ENCODE measurements around the gene PPP1R18.

DNA sequence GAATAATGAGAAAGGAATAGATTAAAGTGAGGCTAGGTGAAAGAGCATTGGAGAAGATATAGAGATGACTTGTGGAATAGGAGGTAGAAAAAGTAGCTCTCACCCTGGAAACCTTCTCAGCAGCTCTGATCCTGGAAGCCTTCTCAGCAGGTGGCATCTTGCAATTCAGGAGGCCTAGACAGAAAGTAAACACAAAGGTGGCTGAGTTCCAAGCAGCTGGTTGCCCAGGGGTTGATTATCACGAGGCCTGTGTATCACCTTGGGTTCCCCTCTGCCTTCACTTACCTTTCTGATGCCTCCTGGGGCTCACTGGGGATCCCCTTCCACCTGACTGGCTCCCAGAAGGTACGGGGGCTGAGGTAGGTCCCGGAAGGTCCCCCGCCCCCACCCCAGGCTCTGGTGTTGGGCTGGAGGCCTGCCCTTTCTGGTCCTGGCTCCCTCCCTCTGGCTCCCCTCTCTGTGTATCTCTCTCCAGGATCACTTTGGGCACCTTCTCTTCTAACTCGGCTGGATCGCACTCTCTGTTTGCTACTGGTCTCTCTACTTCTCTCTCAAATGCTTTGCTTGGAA is 20.9 kb upstream of the PPP1R18 start:
- TF ChIP-seq CTCF (IDR thresholded peaks at IDR 0.05) (no peak), POLR2A (IDR thresholded peaks at IDR 0.05) (no peak)

Measured in thyroid gland (tissue), 4 donors.